Liver (tissue), 9 donors: ENCODE results near the gene NDST1. TPM values are rescaled to one million over a fixed set of nuclear protein-coding genes. Genes with fewer than 3 reads are reported as not detected.

Source experiments
- DNase-seq: peaks from one replicate; pipeline ENCODE4 v3.0.0-alpha.2; 2017; ENCODE audit warnings: low spot score
- H3K27ac ChIP-seq, 2 donors: one replicate each; pipeline ENCODE4 v1.7.0; 2013; ENCODE audit warnings: inconsistent platforms in 2 of 2, low read length in 2 of 2, control low read depth in 1 of 2, low read depth in 1 of 2, mild to moderate bottlenecking in 1 of 2
- H3K27me3 ChIP-seq, 4 donors: one replicate each; pipeline versions ENCODE4 v1.6.1 to v1.7.0; 2013; ENCODE audit warnings: low read length in 3 of 4, inconsistent platforms in 1 of 4, mild to moderate bottlenecking in 1 of 4, moderate library complexity in 1 of 4; ENCODE audit not compliant: control insufficient read depth in 4 of 4, insufficient read depth in 4 of 4
- H3K36me3 ChIP-seq, 4 donors: one replicate each; pipeline versions ENCODE4 v1.6.1 to v1.7.0; 2013; ENCODE audit warnings: low read length in 3 of 4, mild to moderate bottlenecking in 3 of 4, low read depth in 1 of 4, moderate library complexity in 1 of 4; ENCODE audit not compliant: control insufficient read depth in 4 of 4, insufficient read depth in 3 of 4
- H3K4me1 ChIP-seq, 4 donors: one replicate each; pipeline versions ENCODE4 v1.6.1 to v1.7.0; 2013; ENCODE audit warnings: low read length in 3 of 4, mild to moderate bottlenecking in 3 of 4, moderate library complexity in 1 of 4; ENCODE audit not compliant: control insufficient read depth in 4 of 4, insufficient read depth in 4 of 4
- H3K4me3 ChIP-seq, 3 donors: one replicate each; pipeline versions ENCODE4 v1.6.1 to v1.7.0; 2013; ENCODE audit warnings: low read length in 3 of 3, control low read depth in 1 of 3, low read depth in 1 of 3, mild to moderate bottlenecking in 1 of 3
- H3K9ac ChIP-seq, 2 donors: one replicate each; pipeline ENCODE4 v1.7.0; 2013; ENCODE audit warnings: low read length in 2 of 2, mild to moderate bottlenecking in 2 of 2, moderate library complexity in 2 of 2, control low read depth in 1 of 2, low read depth in 1 of 2
- H3K9me3 ChIP-seq, 4 donors: one replicate each; pipeline versions ENCODE4 v1.6.1 to v1.7.0; 2013; ENCODE audit warnings: low read length in 3 of 4; ENCODE audit not compliant: control insufficient read depth in 4 of 4
- EGR1 ChIP-seq, 2 donors: IDR thresholded peaks; 2 replicates each; pipeline ENCODE4 v1.6.1; 2016 to 2018; ENCODE audit warnings: antibody characterized with exemption in 2 of 2, low read depth in 2 of 2
- FOXA1 ChIP-seq: IDR thresholded peaks from 2 replicates; pipeline ENCODE4 v1.6.1; 2016; ENCODE audit warnings: antibody characterized with exemption
- FOXA2 ChIP-seq: IDR thresholded peaks from 2 replicates; pipeline ENCODE4 v1.6.1; 2016; ENCODE audit warnings: antibody characterized with exemption
- GABPA ChIP-seq, 2 donors: IDR thresholded peaks in 1 of 2; conservative IDR thresholded peaks in 1 of 2; 2 replicates each; pipeline ENCODE4 v1.6.1; 2016; ENCODE audit warnings: antibody characterized with exemption in 2 of 2, mild to moderate bottlenecking in 1 of 2, moderate library complexity in 1 of 2
- HNF4A ChIP-seq, 2 donors: conservative IDR thresholded peaks; 2 replicates each; pipeline ENCODE4 v1.6.1; 2016; ENCODE audit warnings: antibody characterized with exemption in 2 of 2, mild to moderate bottlenecking in 2 of 2
- HNF4G ChIP-seq: IDR thresholded peaks from 2 replicates; pipeline ENCODE4 v1.6.1; 2016; ENCODE audit warnings: antibody characterized with exemption
- JUND ChIP-seq, 2 donors: IDR thresholded peaks; 2 replicates each; pipeline ENCODE4 v1.6.1; 2016; ENCODE audit warnings: antibody characterized with exemption in 2 of 2
- NR2F2 ChIP-seq: IDR thresholded peaks from 2 replicates; pipeline ENCODE4 v1.6.1; 2016; ENCODE audit warnings: antibody characterized with exemption
- RAD21 ChIP-seq, 2 donors: IDR thresholded peaks; 2 replicates each; pipeline ENCODE4 v1.6.1; 2016; ENCODE audit warnings: antibody characterized with exemption in 2 of 2, mild to moderate bottlenecking in 2 of 2
- RXRA ChIP-seq, 2 donors: IDR thresholded peaks; 2 replicates each; pipeline ENCODE4 v1.6.1; 2017 to 2018; ENCODE audit warnings: antibody characterized with exemption in 2 of 2, mild to moderate bottlenecking in 1 of 2
- SP1 ChIP-seq: IDR thresholded peaks from 2 replicates; pipeline ENCODE4 v1.6.1; 2018; ENCODE audit warnings: antibody characterized with exemption, mild to moderate bottlenecking
- TAF1 ChIP-seq: conservative IDR thresholded peaks from 2 replicates; pipeline ENCODE4 v1.6.1; 2016; ENCODE audit warnings: antibody characterized with exemption, mild to moderate bottlenecking
- YY1 ChIP-seq: IDR thresholded peaks from 2 replicates; pipeline ENCODE4 v1.6.1; 2016; ENCODE audit warnings: antibody characterized with exemption, mild to moderate bottlenecking
- WGBS: extraction: QIAGEN DNeasy Blood & Tissue Kit; methylation state at CpG from one replicate; pipeline ENCODE4 v1.1.7; 2013; 5-methylcytosine and 5-hydroxymethylcytosine counted together
- polyA plus RNA-seq, 2 donors: library from polyadenylated mRNA; stranded (reverse) in 1 of 2; unstranded in 1 of 2; fragments of 200-250 nt in 1 of 2; fragments of >200 nt in 1 of 2; fragmentation: Nextera tagmentation in 1 of 2; extraction: Ambion mirVana in 1 of 2; gene quantifications; one replicate each; pipeline versions ENCODE4 v1.2.1 to v1.2.3, GENCODE V29; 2013 to 2015
- total RNA-seq, 2 donors: library from RNA; depleted of rRNA; stranded (reverse); fragments of >200 nt; gene quantifications; one replicate each; pipeline ENCODE4 v1.2.3, GENCODE V29; 2014
- TF ChIP-seq, protein P1 (sequence below): IDR thresholded peaks from 2 replicates; pipeline ENCODE4 v1.6.1; 2016; ENCODE audit warnings: antibody characterized with exemption
- TF ChIP-seq, protein P2 (sequence below): IDR thresholded peaks from 2 replicates; pipeline ENCODE4 v1.6.1; 2016; ENCODE audit warnings: antibody characterized with exemption
- TF ChIP-seq, protein P3 (sequence below): fragments of 150-350 bp; IDR thresholded peaks from 2 replicates; pipeline ENCODE4 v1.5.1; 2017; ENCODE audit warnings: improper control_type of control experiment, low read depth, low read length; ENCODE audit not compliant: missing input control
- TF ChIP-seq, protein P4 (sequence below): IDR thresholded peaks from 2 replicates; pipeline ENCODE4 v1.6.1; 2016; ENCODE audit warnings: antibody characterized with exemption
- TF ChIP-seq, protein P5 (sequence below): IDR thresholded peaks from 2 replicates; pipeline ENCODE4 v1.6.1; 2016; ENCODE audit warnings: antibody characterized with exemption, mild to moderate bottlenecking
- donor health status: healthy.
- donor health status: healthy.
- donor health status: healthy.
- donor health status: healthy.
- donor health status: healthy.

The NDST1 gene
- total and polyA plus RNA-seq, 4 donors: 10.3 to 103 (median 39.0) TPM

DNA sequence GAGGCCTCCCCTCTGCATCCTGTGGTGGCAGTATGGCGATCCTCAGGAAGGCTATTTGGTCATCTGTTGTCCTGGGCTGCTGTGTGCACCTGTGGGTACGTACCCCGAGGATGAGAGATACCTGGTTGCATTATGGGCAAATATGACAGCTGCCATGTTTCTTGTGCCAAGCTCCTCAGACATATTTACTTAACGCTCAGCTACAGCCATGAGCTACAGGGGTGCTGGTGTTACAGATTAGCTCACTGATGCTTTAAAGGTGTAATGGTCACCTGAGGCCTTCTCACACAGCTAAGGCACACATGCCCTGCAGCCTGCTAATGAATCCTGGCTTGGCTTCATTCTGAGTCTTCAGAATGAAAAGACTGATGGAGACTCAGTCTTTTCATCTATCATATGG, 12.0 kb downstream of the NDST1 start:
- peak overlapping the region; percentile 66 to 90 for H3K27ac ChIP-seq
- no peak for DNase-seq
- TF ChIP-seq RAD21 (IDR thresholded peaks at IDR 0.05): no peak
- TF ChIP-seq FOXA1: peak; percentile 63
- no peak for TF ChIP-seq RXRA (IDR thresholded peaks at IDR 0.05)
- TF ChIP-seq, protein P1, sequence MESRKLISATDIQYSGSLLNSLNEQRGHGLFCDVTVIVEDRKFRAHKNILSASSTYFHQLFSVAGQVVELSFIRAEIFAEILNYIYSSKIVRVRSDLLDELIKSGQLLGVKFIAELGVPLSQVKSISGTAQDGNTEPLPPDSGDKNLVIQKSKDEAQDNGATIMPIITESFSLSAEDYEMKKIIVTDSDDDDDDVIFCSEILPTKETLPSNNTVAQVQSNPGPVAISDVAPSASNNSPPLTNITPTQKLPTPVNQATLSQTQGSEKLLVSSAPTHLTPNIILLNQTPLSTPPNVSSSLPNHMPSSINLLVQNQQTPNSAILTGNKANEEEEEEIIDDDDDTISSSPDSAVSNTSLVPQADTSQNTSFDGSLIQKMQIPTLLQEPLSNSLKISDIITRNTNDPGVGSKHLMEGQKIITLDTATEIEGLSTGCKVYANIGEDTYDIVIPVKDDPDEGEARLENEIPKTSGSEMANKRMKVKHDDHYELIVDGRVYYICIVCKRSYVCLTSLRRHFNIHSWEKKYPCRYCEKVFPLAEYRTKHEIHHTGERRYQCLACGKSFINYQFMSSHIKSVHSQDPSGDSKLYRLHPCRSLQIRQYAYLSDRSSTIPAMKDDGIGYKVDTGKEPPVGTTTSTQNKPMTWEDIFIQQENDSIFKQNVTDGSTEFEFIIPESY: no peak
- no peak for TF ChIP-seq NR2F2
- no peak for TF ChIP-seq JUND (IDR thresholded peaks at IDR 0.05)
- TF ChIP-seq, protein P2, sequence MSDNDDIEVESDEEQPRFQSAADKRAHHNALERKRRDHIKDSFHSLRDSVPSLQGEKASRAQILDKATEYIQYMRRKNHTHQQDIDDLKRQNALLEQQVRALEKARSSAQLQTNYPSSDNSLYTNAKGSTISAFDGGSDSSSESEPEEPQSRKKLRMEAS: no peak
- TF ChIP-seq HNF4A (conservative IDR thresholded peaks at IDR 0.05): peak in 1 of 2 donors; percentile 9
- TF ChIP-seq YY1: no peak
- no peak for TF ChIP-seq TAF1
- no peak for TF ChIP-seq EGR1 (IDR thresholded peaks at IDR 0.05; ENCODE audit: low read depth in 2 of 2)
- TF ChIP-seq, protein P3, sequence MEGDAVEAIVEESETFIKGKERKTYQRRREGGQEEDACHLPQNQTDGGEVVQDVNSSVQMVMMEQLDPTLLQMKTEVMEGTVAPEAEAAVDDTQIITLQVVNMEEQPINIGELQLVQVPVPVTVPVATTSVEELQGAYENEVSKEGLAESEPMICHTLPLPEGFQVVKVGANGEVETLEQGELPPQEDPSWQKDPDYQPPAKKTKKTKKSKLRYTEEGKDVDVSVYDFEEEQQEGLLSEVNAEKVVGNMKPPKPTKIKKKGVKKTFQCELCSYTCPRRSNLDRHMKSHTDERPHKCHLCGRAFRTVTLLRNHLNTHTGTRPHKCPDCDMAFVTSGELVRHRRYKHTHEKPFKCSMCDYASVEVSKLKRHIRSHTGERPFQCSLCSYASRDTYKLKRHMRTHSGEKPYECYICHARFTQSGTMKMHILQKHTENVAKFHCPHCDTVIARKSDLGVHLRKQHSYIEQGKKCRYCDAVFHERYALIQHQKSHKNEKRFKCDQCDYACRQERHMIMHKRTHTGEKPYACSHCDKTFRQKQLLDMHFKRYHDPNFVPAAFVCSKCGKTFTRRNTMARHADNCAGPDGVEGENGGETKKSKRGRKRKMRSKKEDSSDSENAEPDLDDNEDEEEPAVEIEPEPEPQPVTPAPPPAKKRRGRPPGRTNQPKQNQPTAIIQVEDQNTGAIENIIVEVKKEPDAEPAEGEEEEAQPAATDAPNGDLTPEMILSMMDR: no peak
- TF ChIP-seq, protein P4, sequence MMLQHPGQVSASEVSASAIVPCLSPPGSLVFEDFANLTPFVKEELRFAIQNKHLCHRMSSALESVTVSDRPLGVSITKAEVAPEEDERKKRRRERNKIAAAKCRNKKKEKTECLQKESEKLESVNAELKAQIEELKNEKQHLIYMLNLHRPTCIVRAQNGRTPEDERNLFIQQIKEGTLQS: no peak
- TF ChIP-seq, protein P5, sequence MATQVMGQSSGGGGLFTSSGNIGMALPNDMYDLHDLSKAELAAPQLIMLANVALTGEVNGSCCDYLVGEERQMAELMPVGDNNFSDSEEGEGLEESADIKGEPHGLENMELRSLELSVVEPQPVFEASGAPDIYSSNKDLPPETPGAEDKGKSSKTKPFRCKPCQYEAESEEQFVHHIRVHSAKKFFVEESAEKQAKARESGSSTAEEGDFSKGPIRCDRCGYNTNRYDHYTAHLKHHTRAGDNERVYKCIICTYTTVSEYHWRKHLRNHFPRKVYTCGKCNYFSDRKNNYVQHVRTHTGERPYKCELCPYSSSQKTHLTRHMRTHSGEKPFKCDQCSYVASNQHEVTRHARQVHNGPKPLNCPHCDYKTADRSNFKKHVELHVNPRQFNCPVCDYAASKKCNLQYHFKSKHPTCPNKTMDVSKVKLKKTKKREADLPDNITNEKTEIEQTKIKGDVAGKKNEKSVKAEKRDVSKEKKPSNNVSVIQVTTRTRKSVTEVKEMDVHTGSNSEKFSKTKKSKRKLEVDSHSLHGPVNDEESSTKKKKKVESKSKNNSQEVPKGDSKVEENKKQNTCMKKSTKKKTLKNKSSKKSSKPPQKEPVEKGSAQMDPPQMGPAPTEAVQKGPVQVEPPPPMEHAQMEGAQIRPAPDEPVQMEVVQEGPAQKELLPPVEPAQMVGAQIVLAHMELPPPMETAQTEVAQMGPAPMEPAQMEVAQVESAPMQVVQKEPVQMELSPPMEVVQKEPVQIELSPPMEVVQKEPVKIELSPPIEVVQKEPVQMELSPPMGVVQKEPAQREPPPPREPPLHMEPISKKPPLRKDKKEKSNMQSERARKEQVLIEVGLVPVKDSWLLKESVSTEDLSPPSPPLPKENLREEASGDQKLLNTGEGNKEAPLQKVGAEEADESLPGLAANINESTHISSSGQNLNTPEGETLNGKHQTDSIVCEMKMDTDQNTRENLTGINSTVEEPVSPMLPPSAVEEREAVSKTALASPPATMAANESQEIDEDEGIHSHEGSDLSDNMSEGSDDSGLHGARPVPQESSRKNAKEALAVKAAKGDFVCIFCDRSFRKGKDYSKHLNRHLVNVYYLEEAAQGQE: no peak
- no peak for TF ChIP-seq HNF4G
- TF ChIP-seq FOXA2: peak; percentile 83
- no peak for TF ChIP-seq GABPA (IDR thresholded peaks at IDR 0.05 in 1 of 2, conservative IDR thresholded peaks at IDR 0.05 in 1 of 2)
- no peak for TF ChIP-seq SP1
- no peak overlapping the region for H3K9ac ChIP-seq
- H3K4me3 ChIP-seq: no peak overlapping the region
- H3K9me3 ChIP-seq: no peaks in the 10 kb centered on the region
- H3K36me3 ChIP-seq: peaks cover 0 to 8% (median 2%) of the 10 kb centered on the region in 4 donors
- WGBS: 54% methylated on average over 4 of the region's 4 CpGs
- H3K4me1 ChIP-seq: peaks cover 54 to 98% (median 93%) of the 10 kb centered on the region in 4 donors
- no peaks in the 10 kb centered on the region for H3K27me3 ChIP-seq
